ENCODE measurements around the gene LRIT1.

- TF ChIP-seq ZFP3 (CRISPR knock-in tag; IDR thresholded peaks at IDR 0.05) = no peak
- no peak for TF ChIP-seq POU6F1 (CRISPR knock-in tag; IDR thresholded peaks at IDR 0.05; ENCODE audit: borderline replicate concordance, low read depth)
- TF ChIP-seq ARNTL (CRISPR knock-in tag; IDR thresholded peaks at IDR 0.05; ENCODE audit: borderline replicate concordance, low read depth) = no peak
- no peak for TF ChIP-seq PPARA (CRISPR knock-in tag; IDR thresholded peaks at IDR 0.05; ENCODE audit: borderline replicate concordance)
- TF ChIP-seq TCF4 (CRISPR knock-in tag; IDR thresholded peaks at IDR 0.05; ENCODE audit: borderline replicate concordance) = no peak
- TF ChIP-seq PATZ1 (CRISPR knock-in tag; IDR thresholded peaks at IDR 0.05; ENCODE audit: borderline replicate concordance) = no peak
- no peak for TF ChIP-seq CREB5 (CRISPR knock-in tag; IDR thresholded peaks at IDR 0.05; ENCODE audit: low read depth)
These were observed 40.1 kb downstream of the LRIT1 start for GRCh38 chr10:84201244-84201606.
